Activated T-helper 9 cell treated with anti-CD3 and anti-CD28 coated beads, Interleukin-2, amount 50 U/mL, for 16 hours (primary cell): ENCODE results near the gene KRTAP2-3.
"Not testable (repeated sequence)": the region's sequence is repeated elsewhere in the genome, so short reads cannot be mapped to it uniquely, and the experiment has no call there.

Experiments used
- DNase-seq: peaks from one replicate; pipeline ENCODE4 v3.0.0-alpha.2; 2020; ENCODE audit warnings: low read depth

Gene KRTAP2-3, protein sequence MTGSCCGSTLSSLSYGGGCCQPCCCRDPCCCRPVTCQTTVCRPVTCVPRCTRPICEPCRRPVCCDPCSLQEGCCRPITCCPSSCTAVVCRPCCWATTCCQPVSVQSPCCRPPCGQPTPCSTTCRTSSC

DNA sequence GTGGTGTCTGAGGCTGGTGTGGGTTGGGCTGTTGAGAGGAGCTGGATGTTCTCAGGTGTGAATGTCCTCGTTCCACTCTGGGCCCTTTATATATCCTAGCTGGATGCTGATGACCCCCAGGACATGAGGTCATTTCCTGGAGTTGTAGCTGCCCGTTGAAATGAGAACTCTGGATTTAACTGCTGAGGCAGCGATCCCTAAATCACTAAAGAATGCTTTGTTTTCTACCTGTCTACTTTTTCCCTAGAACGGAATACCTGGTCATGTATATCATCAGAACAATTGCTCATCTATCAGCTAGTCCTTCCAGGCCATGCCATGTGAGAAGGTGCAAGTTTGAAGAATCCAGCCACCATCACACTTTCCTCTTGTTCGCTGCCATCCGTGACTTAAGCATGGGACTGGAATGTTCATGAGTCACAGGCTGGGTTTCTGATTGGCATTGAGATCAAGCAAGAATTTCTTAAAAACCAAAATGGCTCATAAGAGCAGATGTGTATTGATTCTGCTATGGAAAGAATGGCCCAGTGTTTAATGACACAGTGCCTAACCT, at the start of gene KRTAP2-3:
Gene KRTAP2-3 (minus strand): TSS at position 63 of the 553 bp plus-strand sequence. CDS start 64 bp downstream, outside the sequence.
- no peak for DNase-seq

GRCh38 chr17:41108728-41109386, 48.9 kb upstream of the KRTAP2-3 start:
- DNase-seq, result not testable (repeated sequence)

DNA sequence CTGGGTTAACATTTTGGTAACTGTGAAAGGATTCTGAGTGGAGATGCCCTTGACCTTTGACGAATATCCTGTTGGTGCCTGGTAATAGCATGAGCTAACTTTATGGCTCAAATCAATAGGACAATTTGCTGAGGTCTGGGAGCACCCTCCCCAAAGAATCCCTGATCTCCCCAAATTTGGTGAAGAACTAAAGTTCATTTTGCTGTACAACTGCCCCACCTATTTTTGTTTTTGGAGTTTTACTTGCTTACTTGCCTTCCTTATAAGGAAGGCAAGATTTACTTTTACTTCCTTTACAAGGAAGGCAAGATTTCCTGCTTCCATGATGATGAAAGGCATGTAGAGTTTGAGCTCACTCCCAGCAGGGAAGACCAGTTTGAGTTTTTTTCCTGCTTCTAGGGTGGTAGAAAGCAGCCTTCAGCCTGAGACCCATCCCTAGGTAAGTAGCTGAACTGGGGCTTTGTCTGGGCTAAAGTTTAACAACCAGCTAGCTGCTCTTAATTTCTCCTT, 48.1 kb upstream of the KRTAP2-3 start:
- no peak for DNase-seq

DNA sequence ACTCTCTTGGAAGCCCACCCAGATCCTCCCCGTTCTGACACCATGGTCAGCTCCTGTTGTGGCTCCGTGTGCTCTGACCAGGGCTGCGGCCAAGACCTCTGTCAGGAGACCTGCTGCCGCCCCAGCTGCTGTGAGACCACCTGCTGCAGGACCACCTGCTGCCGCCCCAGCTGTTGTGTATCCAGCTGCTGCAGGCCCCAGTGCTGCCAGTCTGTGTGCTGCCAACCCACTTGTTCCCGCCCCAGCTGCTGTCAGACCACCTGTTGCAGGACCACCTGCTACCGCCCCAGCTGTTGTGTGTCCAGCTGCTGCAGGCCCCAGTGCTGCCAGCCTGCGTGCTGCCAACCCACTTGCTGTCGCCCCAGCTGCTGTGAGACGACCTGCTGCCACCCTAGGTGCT, 45.4 kb upstream of the KRTAP2-3 start, which contains the start of gene KRTAP4-9:
Gene KRTAP4-9 (plus strand): TSS at position 43 of the 400 bp plus-strand sequence. CDS start 0 bp downstream, at position 43.
- not testable (repeated sequence) for DNase-seq

GRCh38 chr17:41104386-41105038, 44.6 kb upstream of the KRTAP2-3 start:
- DNase-seq, result not testable (repeated sequence)

GRCh38 chr17:41103896-41104295, 44.0 kb upstream of the KRTAP2-3 start:
- DNase-seq, result no peak

DNA sequence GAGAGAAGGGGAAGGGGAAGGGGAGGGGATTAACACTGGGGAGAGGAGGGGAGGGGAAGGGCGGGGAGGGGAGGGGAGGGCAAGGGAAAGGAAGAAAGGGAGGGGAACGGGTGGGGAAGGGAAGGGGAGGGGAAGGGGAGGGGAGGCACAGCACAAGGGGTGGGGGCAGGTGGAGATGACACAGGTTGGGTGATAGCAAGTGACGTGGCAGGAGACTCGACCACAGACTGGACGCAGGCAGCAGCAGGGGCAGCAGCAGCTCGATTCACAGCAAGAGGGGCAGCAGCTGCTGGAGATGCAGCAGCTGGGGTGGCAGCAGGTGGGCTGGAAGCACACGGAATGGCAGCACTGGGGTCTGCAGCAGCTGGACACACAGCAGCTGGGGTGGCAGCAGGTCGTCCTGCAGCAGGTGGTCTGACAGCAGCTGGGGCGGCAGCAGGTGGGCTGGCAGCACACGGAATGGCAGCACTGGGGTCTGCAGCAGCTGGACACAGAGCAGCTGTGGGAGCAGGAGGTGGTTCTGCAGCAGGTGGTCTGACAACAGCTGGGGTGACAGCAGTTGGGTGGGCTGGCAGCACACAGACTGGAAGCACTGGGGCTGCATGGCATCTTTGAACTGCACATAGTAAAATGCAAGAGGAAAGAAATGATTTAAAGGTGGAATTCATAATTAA, 41.8 kb upstream of the KRTAP2-3 start, which contains the start of gene KRTAP4-16:
Gene KRTAP4-16 (minus strand): TSS at position 624 of the 674 bp plus-strand sequence. CDS start 0 bp downstream, at position 624.
- no peak for DNase-seq

- not testable (repeated sequence) for DNase-seq
These were observed 40.0 kb upstream of the KRTAP2-3 start for GRCh38 chr17:41099682-41100480.

DNA sequence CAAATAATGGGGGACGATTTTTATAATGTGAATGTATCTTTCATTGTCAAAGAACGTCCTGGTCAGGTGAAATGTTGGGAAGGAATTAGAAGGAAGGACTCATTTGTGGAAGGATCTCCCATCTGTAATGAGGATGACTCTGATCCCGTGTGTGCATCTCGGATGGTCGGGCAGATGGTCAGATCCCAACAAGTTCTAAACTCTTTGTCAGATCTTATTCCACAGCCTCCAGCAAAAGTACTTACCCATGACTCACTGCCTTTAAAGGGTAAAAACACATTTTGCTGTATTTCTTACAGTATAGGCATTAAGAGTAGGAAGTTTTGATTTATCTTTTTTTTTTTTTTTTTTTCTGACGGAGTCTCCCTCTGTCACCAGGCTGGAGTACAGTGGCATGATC, 38.6 kb upstream of the KRTAP2-3 start:
- DNase-seq, result no peak

DNA sequence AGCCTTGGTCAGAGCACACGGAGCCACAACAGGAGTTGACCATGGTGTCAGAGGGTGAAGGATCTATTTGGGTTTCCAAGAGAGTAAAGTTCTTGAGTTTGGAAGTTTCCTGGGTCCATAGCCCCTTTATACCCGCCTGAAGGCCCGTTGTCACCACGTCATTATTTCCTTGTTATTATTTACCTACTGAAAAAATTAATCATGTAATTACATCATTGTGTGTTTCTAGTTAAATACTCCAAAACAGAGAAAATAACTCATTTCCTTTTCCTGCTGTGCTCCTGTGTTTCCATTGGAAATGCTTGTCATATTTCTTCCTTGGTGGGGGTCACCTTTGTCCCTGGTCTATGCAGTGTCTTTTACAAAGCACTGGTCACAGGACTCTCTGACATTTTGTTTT, 38.1 kb upstream of the KRTAP2-3 start, which contains the start of gene KRTAP4-8:
Gene KRTAP4-8 (minus strand): TSS at position 101 of the 400 bp plus-strand sequence. CDS start 58 bp downstream, at position 43.
- no peak for DNase-seq

DNA sequence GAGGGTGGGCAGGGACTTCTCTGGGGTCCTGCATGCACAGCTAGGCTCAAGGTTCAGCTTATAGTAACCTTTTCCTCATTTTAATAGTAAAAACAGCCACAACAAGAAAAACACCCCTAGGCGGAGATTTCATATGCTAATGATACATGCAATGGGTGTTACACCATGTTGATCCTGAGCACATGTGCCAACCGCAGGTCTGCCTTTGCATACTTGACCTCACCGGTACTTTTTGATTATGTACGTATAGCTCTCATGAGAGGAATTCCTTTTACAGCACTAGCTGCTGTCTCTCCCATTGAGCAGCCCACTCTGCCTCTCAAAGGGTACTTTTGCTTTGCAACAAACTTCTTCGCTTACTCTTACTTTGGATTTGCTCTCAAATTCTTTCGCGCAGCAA, 36.1 kb upstream of the KRTAP2-3 start:
- DNase-seq, result no peak

GRCh38 chr17:41088760-41089352, 28.9 kb upstream of the KRTAP2-3 start:
- DNase-seq, result not testable (repeated sequence)

DNA sequence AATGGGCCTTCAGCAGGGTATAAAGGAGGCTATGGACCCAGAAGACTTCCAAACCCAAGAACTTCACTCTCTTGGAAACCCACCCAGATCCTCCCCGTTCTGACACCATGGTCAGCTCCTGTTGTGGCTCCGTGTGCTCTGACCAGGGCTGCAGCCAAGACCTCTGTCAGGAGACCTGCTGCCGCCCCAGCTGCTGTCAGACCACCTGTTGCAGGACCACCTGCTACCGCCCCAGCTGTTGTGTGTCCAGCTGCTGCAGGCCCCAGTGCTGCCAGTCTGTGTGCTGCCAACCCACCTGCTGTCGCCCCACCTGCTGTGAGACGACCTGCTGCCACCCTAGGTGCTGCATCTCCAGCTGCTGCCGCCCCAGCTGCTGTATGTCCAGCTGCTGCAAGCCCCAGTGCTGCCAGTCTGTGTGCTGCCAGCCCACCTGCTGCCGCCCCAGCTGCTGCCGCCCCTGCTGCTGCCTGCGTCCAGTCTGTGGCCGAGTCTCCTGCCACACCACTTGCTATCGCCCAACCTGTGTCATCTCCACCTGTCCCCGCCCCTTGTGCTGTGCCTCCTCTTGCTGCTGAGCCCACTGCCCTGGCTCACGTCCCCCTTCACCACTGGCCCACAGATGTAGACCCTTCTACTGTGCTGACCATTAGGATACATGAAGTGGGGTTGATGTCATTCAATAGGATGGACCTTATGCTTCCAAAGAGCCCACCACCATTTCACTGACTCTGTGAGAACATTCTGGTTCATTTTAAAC, 24.4 kb upstream of the KRTAP2-3 start, which contains the start of gene KRTAP4-7:
Gene KRTAP4-7 (plus strand): TSS at position 51 of the 757 bp plus-strand sequence. CDS start 57 bp downstream, at position 108.
- not testable (repeated sequence) for DNase-seq

DNA sequence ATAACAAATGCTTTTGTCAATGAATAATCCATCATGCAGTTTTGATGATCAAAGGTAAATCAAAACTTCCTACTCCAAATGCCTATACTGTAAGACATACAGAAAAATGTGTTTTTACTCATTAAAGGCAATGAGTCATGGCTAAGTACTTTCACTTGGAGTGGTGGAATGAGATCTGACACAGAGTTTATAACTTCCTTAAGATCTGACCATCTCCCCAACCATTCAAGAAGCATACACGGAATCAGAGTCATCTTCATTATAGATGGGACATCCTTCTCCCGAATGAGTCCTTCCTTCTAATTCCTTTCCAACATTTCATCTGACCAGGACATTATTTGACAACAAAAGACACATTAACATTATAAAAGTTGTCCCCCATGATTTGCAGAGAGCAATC, 23.5 kb upstream of the KRTAP2-3 start:
- not testable (repeated sequence) for DNase-seq

GRCh38 chr17:41082626-41083025, 22.7 kb upstream of the KRTAP2-3 start:
- DNase-seq, result no peak

DNA sequence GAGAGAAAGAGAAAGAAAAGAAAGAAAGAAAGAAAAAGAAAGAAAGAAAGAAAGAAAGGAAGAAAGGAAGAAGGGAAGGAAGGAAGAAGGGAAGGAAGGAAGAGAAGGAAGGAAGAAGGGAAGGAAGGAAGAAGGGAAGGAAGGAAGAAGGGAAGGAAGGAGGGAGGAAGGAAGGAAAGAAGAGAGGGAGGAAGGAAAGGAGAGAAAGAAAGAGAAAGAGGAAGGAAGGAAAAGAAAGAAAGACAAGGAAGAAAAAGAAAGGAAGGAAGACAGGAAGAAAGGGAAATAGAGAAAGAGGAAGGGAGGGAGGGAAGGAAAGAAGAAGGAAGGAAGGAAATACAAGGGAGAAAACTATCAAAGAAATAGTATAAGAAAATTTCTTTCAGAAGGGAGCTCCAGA, 16.9 kb upstream of the KRTAP2-3 start:
- no peak for DNase-seq

- DNase-seq, result no peak
These were observed 13.8 kb upstream of the KRTAP2-3 start for GRCh38 chr17:41073676-41074075.

GRCh38 chr17:41071606-41072360, 11.9 kb upstream of the KRTAP2-3 start:
- no peak for DNase-seq

DNA sequence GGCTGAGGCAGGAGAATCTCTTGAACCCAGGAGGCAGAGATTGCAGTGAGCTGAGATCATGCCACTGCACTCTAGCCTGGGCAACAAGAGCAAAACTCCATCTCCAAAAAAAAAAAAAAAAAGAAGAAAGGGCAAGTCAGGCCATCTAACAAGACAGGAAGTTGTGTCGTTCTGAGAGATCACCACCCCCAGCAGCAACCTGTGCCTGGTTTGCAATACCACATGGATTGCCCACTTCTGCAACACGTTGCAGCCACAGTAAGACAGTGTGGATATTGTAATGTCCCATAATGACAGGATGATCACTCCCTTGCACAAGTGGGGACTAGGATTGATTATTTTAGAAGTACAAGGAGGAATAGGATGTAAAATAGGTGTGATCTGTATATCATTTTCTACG, 9.1 kb upstream of the KRTAP2-3 start:
- no peak for DNase-seq
